HG03460 (cell line): ENCODE measurements around the gene IL1RAPL1.

Experiments used
- ATAC-seq: cut with Tn5 transposase; IDR thresholded peaks from one replicate; pipeline ENCODE4 v1.9.1; 2021; ENCODE audit not compliant: unreplicated experiment

Gene IL1RAPL1

GRCh38 chrX:28625223-28625622 is 38.0 kb downstream of the IL1RAPL1 start:
- no peak for ATAC-seq

GRCh38 chrX:28626515-28626914 is 39.3 kb downstream of the IL1RAPL1 start:
- no peak for ATAC-seq

GRCh38 chrX:28628120-28628519 is 40.9 kb downstream of the IL1RAPL1 start:
- ATAC-seq, result no peak

- no peak for ATAC-seq
Measured at GRCh38 chrX:28638775-28639174, 51.5 kb downstream of the IL1RAPL1 start.

- ATAC-seq, result no peak
Measured at GRCh38 chrX:28639451-28639850, 52.2 kb downstream of the IL1RAPL1 start.

- ATAC-seq, result no peak
Measured at GRCh38 chrX:28649541-28649940, 62.3 kb downstream of the IL1RAPL1 start.

GRCh38 chrX:28651186-28651585 is 63.9 kb downstream of the IL1RAPL1 start:
- no peak for ATAC-seq

- no peak for ATAC-seq
Measured at GRCh38 chrX:28659269-28659668, 72.0 kb downstream of the IL1RAPL1 start.

GRCh38 chrX:28665778-28666177 is 78.5 kb downstream of the IL1RAPL1 start:
- ATAC-seq, result no peak

- no peak for ATAC-seq
Measured at GRCh38 chrX:28668303-28668702, 81.1 kb downstream of the IL1RAPL1 start.

GRCh38 chrX:28668957-28669356 is 81.7 kb downstream of the IL1RAPL1 start:
- no peak for ATAC-seq

- ATAC-seq, result no peak
Measured at GRCh38 chrX:28670074-28670473, 82.8 kb downstream of the IL1RAPL1 start.

- ATAC-seq, result no peak
Measured at GRCh38 chrX:28675173-28675572, 87.9 kb downstream of the IL1RAPL1 start.

GRCh38 chrX:28693101-28693500 is 105.9 kb downstream of the IL1RAPL1 start:
- no peak for ATAC-seq

- ATAC-seq, result no peak
Measured at GRCh38 chrX:28697732-28698131, 110.5 kb downstream of the IL1RAPL1 start.

GRCh38 chrX:28701222-28701621 is 114.0 kb downstream of the IL1RAPL1 start:
- ATAC-seq, result no peak

GRCh38 chrX:28706964-28707363 is 119.7 kb downstream of the IL1RAPL1 start:
- no peak for ATAC-seq

- no peak for ATAC-seq
Measured at GRCh38 chrX:28709421-28709820, 122.2 kb downstream of the IL1RAPL1 start.

GRCh38 chrX:28717864-28718263 is 130.6 kb downstream of the IL1RAPL1 start:
- no peak for ATAC-seq

- no peak for ATAC-seq
Measured at GRCh38 chrX:28718450-28718849, 131.2 kb downstream of the IL1RAPL1 start.

GRCh38 chrX:28719620-28720019 is 132.4 kb downstream of the IL1RAPL1 start:
- no peak for ATAC-seq

GRCh38 chrX:28752330-28752729 is 165.1 kb downstream of the IL1RAPL1 start:
- ATAC-seq, result no peak

GRCh38 chrX:28756175-28756574 is 168.9 kb downstream of the IL1RAPL1 start:
- ATAC-seq, result no peak

- ATAC-seq, result no peak
Measured at GRCh38 chrX:28756647-28757046, 169.4 kb downstream of the IL1RAPL1 start.
